B cell (primary cell): ENCODE data around the gene PCGF3. TPM values are rescaled to one million over a fixed set of nuclear protein-coding genes. Genes with fewer than 3 reads are reported as not detected.

Experiments used
- ATAC-seq: fragments of 200-7000 bp; cut with Tn5 transposase; one replicate; pipeline ENCODE4 v1.10.0; 2021; ENCODE audit warnings: low read depth, mild to moderate bottlenecking, moderate number of reproducible peaks, moderate library complexity
- CTCF ChIA-PET: fragments of 350-600 bp; sonication (Branson Sonifier 250); formaldehyde crosslinking; loops from one replicate; lab custom pipeline; 2021; ENCODE audit warnings: antibody characterized with exemption, inconsistent platforms; lab: Charles Lee
- POLR2A ChIA-PET: fragments of 350-600 bp; sonication (Branson Sonifier 250); formaldehyde crosslinking; loops from one replicate; lab custom pipeline; 2021; ENCODE audit warnings: antibody characterized with exemption; lab: Charles Lee
- DNase-seq: peaks from one replicate; pipeline ENCODE4 v3.0.0; 2013
- H2AFZ ChIP-seq: 2 replicates; pipeline ENCODE4 v1.6.1; 2012; ENCODE audit warnings: mild to moderate bottlenecking, low read depth, low read length; ENCODE audit not compliant: insufficient read depth, poor library complexity, severe bottlenecking
- H3K27ac ChIP-seq, 2 donors: 1 replicate in 1 of 2; 2 replicates in 1 of 2; pipeline ENCODE4 v1.5.1; 2012 to 2013; ENCODE audit warnings: low read length in 2 of 2, mild to moderate bottlenecking in 2 of 2, moderate library complexity in 1 of 2
- H3K27me3 ChIP-seq, 4 experiments: fragments of 200-600 bp in 1 of 4; sonication (generic) in 1 of 4; replicated peaks in 1 of 4; 1 replicate in 2 of 4; 2 replicates in 2 of 4; pipeline versions ENCODE4 v1.6.1 to v1.7.0; 2013 to 2016; ENCODE audit warnings: low read length in 3 of 4, mild to moderate bottlenecking in 2 of 4, mixed read lengths in 1 of 4, moderate library complexity in 1 of 4; ENCODE audit not compliant: insufficient read depth in 4 of 4, control insufficient read depth in 3 of 4; ENCODE audit errors: control extremely low read depth in 1 of 4
- H3K36me3 ChIP-seq, 2 experiments: replicated peaks in 1 of 2; 1 replicate in 1 of 2; 2 replicates in 1 of 2; pipeline versions ENCODE4 v1.6.1 to v1.7.1; 2013; ENCODE audit warnings: low read length in 1 of 2; ENCODE audit not compliant: insufficient read depth in 2 of 2, control insufficient read depth in 1 of 2; ENCODE audit errors: control extremely low read depth in 1 of 2, extremely low read depth in 1 of 2
- H3K4me1 ChIP-seq, 2 donors: fragments of 200-600 bp in 1 of 2; sonication (generic) in 1 of 2; 1 replicate in 1 of 2; 2 replicates in 1 of 2; pipeline versions ENCODE4 v1.5.1 to v1.6.1; 2013 to 2017; ENCODE audit warnings: low read length in 2 of 2; ENCODE audit not compliant: control insufficient read depth in 2 of 2, insufficient read depth in 2 of 2
- H3K4me2 ChIP-seq: replicated peaks from 2 replicates; pipeline ENCODE3; 2012; ENCODE audit warnings: mild to moderate bottlenecking, low read depth, low read length; ENCODE audit not compliant: poor library complexity, severe bottlenecking
- H3K4me3 ChIP-seq, 5 experiments: fragments of 200-600 bp in 1 of 5; sonication (generic) in 1 of 5; 1 replicate in 3 of 5; 2 replicates in 2 of 5; pipeline versions ENCODE4 v1.5.1 to v1.7.0; 2011 to 2016; ENCODE audit warnings: low read length in 4 of 5, mild to moderate bottlenecking in 4 of 5, low read depth in 2 of 5, control low read depth in 1 of 5, moderate library complexity in 1 of 5; ENCODE audit not compliant: insufficient read depth in 1 of 5; ENCODE audit errors: control extremely low read depth in 1 of 5, extremely low read depth in 1 of 5
- H3K79me2 ChIP-seq: fragments of 200-600 bp; sonication (generic); one replicate; pipeline ENCODE4 v1.6.0; 2016; ENCODE audit warnings: low read length; ENCODE audit not compliant: control insufficient read depth, insufficient read depth
- H3K9ac ChIP-seq: fragments of 200-600 bp; sonication (generic); 2 replicates; pipeline ENCODE4 v1.6.1; 2017; ENCODE audit warnings: mild to moderate bottlenecking, low read length, moderate library complexity
- H3K9me3 ChIP-seq, 3 donors: one replicate each; pipeline versions ENCODE4 v1.6.1 to v1.7.1; 2013; ENCODE audit warnings: low read length in 2 of 3; ENCODE audit not compliant: control insufficient read depth in 2 of 3, insufficient read depth in 1 of 3; ENCODE audit errors: control extremely low read depth in 1 of 3
- H4K20me1 ChIP-seq: 2 replicates; pipeline ENCODE4 v1.6.0; 2012; ENCODE audit warnings: mild to moderate bottlenecking, low read length; ENCODE audit not compliant: insufficient read depth, control insufficient read depth, poor library complexity, severe bottlenecking
- H3K27ac Mint-ChIP-seq: one replicate; pipeline ENCODE4 v1.8.0; 2021; ENCODE audit warnings: mixed read lengths
- H3K27me3 Mint-ChIP-seq: one replicate; pipeline ENCODE4 v1.8.0; 2021; ENCODE audit warnings: mixed read lengths
- H3K4me1 Mint-ChIP-seq: one replicate; pipeline ENCODE4 v1.8.0; 2021; ENCODE audit warnings: mixed read lengths
- H3K4me3 Mint-ChIP-seq: one replicate; pipeline ENCODE4 v1.8.0; 2021; ENCODE audit warnings: mixed read lengths
- H3K9me3 Mint-ChIP-seq: one replicate; pipeline ENCODE4 v1.8.0; 2022; ENCODE audit warnings: mixed read lengths; ENCODE audit not compliant: insufficient read depth
- EZH2 ChIP-seq: IDR thresholded peaks from 2 replicates; pipeline ENCODE4 v1.6.1; 2012; ENCODE audit warnings: borderline replicate concordance, low read depth, mild to moderate bottlenecking, moderate library complexity, low read length; ENCODE audit not compliant: insufficient read depth, poor library complexity, severe bottlenecking
- WGBS: methylation state at CpG from one replicate; pipeline ENCODE4 v1.1.5; 2013; ENCODE audit warnings: missing lambda C conversion rate; ENCODE audit not compliant: insufficient coverage; 5-methylcytosine and 5-hydroxymethylcytosine counted together
- intact Hi-C: fragments of 100-400 bp; cut with micrococcal nuclease; formaldehyde crosslinking; loops from one replicate; pipeline ENCODE4 v1.10.0; 2022
- polyA plus RNA-seq: library from polyadenylated mRNA; depleted of rRNA; stranded (reverse); fragments of >200 nt; gene quantifications from 2 replicates; pipeline ENCODE4 v1.2.3, GENCODE V29; 2012
- total RNA-seq, 2 donors: library from RNA; stranded (reverse); fragments of 120-200 nt in 1 of 2; gene quantifications; 1 replicate in 1 of 2; 2 replicates in 1 of 2; pipeline versions ENCODE4 v1.2.3 to v1.2.4, GENCODE V29; 2013 to 2022
- TF ChIP-seq, protein P1 (sequence below): fragments of 200-600 bp; IDR thresholded peaks from one replicate; pipeline ENCODE4 v1.8.0; 2022; ENCODE audit warnings: antibody characterized with exemption, mild to moderate bottlenecking

The PCGF3 gene
- total and polyA plus RNA-seq, 2 donors (not counting 1 experiment from before 2014, with no cell fraction given) = 65.7 to 90.3 TPM

DNA sequence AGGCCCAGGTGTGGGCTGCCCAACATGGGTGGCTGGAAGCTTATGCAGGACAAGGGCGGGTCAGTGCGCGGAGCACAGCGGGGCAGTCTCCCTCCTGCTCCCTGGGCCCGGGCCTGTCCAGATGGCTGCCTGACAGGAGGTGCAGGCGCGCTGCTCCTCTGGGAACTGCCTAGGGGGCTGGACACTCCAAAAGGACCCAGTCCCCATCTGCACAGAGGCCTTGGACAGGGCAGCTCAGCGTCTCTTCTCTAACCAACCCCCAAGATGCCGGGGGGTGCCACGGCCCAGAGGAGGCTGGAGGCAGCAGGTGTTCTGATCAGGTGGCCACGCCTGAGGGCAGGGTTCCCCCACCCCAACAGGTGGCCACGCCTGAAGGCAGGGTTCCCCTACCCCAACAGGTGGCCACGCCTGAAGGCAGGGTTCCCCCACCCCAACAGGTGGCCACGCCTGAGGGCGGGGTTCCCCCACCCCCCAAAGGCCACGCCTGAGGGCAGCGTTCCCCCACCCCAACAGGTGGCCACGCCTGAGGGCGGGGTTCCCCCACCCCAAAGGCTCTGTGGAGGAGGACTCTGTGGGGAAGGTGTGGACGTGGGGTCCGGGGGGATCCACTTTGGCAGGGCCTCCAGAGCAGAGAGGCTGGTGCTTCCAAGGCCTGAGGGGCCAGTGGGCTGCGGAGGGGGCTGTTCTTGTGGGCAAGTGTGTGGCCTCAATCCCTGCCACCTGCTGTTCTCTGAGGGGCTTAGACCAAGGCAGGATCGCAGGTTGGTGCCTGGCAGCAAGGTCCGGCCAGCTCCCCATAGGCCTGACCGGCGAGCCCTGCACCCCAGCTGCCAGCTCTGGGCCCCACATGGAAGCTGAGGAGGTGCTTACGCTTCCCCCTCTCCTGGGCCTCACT lies 84.2 kb downstream of the PCGF3 start:
- H3K36me3 ChIP-seq = no peaks in the 10 kb centered on the region
- Mint-ChIP-seq H3K27me3 (peaks cover 43% of the 10 kb centered on the region), H3K4me1 (peaks cover 33% of the 10 kb centered on the region), H3K4me3 (no peak overlapping the region), H3K9me3 (no peaks in the 10 kb centered on the region), H3K27ac (no peak overlapping the region)
- H3K27me3 ChIP-seq = peaks cover 0 to 68% (median 29%) of the 10 kb centered on the region in 4 experiments
- no peak for DNase-seq
- H2AFZ ChIP-seq = no peak overlapping the region
- peaks cover 0 to 16% (median 0%) of the 10 kb centered on the region in 3 donors for H3K9me3 ChIP-seq
- ChIA-PET CTCF (no interaction called here), POLR2A (no interaction called here)
- no peaks in the 10 kb centered on the region for H3K79me2 ChIP-seq
- no peak overlapping the region for H3K4me3 ChIP-seq
- no peak overlapping the region for H3K4me2 ChIP-seq
- TF ChIP-seq, protein P1, sequence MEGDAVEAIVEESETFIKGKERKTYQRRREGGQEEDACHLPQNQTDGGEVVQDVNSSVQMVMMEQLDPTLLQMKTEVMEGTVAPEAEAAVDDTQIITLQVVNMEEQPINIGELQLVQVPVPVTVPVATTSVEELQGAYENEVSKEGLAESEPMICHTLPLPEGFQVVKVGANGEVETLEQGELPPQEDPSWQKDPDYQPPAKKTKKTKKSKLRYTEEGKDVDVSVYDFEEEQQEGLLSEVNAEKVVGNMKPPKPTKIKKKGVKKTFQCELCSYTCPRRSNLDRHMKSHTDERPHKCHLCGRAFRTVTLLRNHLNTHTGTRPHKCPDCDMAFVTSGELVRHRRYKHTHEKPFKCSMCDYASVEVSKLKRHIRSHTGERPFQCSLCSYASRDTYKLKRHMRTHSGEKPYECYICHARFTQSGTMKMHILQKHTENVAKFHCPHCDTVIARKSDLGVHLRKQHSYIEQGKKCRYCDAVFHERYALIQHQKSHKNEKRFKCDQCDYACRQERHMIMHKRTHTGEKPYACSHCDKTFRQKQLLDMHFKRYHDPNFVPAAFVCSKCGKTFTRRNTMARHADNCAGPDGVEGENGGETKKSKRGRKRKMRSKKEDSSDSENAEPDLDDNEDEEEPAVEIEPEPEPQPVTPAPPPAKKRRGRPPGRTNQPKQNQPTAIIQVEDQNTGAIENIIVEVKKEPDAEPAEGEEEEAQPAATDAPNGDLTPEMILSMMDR = no peak
- no peak for TF ChIP-seq EZH2
- intact Hi-C loops = no loop called here
- no peak overlapping the region for H3K27ac ChIP-seq
- no peak overlapping the region for H3K9ac ChIP-seq
- ATAC-seq = no peak
- no peaks in the 10 kb centered on the region for H4K20me1 ChIP-seq
- H3K4me1 ChIP-seq = peaks cover 45 to 46% of the 10 kb centered on the region in 2 donors
- 83% methylated on average over 18 of the region's 27 CpGs for WGBS

- ChIA-PET POLR2A (interaction anchor here (0.9 kb wide), 1 partner anchor 94 kb away, joined by 7 read pairs; no protein-coding TSS in a partner anchor), CTCF (no interaction called here)
- Mint-ChIP-seq H3K27ac (no peak overlapping the region), H3K9me3 (no peaks in the 10 kb centered on the region), H3K4me3 (no peak overlapping the region), H3K4me1 (peaks cover 29% of the 10 kb centered on the region), H3K27me3 (peaks cover 40% of the 10 kb centered on the region)
- Histone ChIP-seq H3K27me3 (peaks cover 0 to 68% (median 31%) of the 10 kb centered on the region in 4 experiments), H3K79me2 (no peaks in the 10 kb centered on the region), H3K27ac (no peak overlapping the region), H3K9me3 (peaks cover 0 to 11% (median 0%) of the 10 kb centered on the region in 3 donors), H3K9ac (no peak overlapping the region), H3K4me2 (no peak overlapping the region), H4K20me1 (no peaks in the 10 kb centered on the region), H2AFZ (no peak overlapping the region), H3K4me1 (peaks cover 45 to 46% of the 10 kb centered on the region in 2 donors), H3K36me3 (no peaks in the 10 kb centered on the region), H3K4me3 (no peak overlapping the region)
- intact Hi-C loops = no loop called here
- TF ChIP-seq EZH2 = no peak
- TF ChIP-seq, protein P1 = no peak
- 83% methylated on average over 8 of the region's 8 CpGs for WGBS
- no peak for DNase-seq
- no peak for ATAC-seq
Measured at GRCh38 chr4:790466-790820, 84.8 kb downstream of the PCGF3 start.
